OCI-LY3 (cell line): ENCODE data around the gene JARID2.

Source experiments
- H2AFZ ChIP-seq: fragments of 200-600, 300-600 bp; shearing (Covaris generic); 2 replicates; pipeline ENCODE4 v1.6.0; 2014; ENCODE audit warnings: antibody characterized with exemption, low read depth, low read length
- H3K27ac ChIP-seq: fragments of 200-600, 300-600 bp; sonication (generic); 2 replicates; pipeline ENCODE4 v1.5.1; 2014; ENCODE audit warnings: mild to moderate bottlenecking, low read length, moderate library complexity, mixed read lengths
- H3K27me3 ChIP-seq: fragments of 200-600, 300-600 bp; sonication (generic); 2 replicates; pipeline ENCODE4 v1.6.1; 2014; ENCODE audit warnings: low read depth, low read length, mixed read lengths
- H3K36me3 ChIP-seq: fragments of 200-600, 300-600 bp; sonication (generic); replicated peaks from 2 replicates; pipeline ENCODE3; 2014; ENCODE audit warnings: low read depth, low read length, mixed read lengths
- H3K4me1 ChIP-seq: fragments of 300-600, 200-600 bp; sonication (generic); 2 replicates; pipeline ENCODE4 v1.6.1; 2014; ENCODE audit warnings: low read length, mixed read lengths
- H3K4me2 ChIP-seq: fragments of 200-600, 300-600 bp; sonication (generic); 2 replicates; pipeline ENCODE4 v1.6.1; 2014; ENCODE audit warnings: low read length, mixed read lengths
- H3K4me3 ChIP-seq: fragments of 300-600, 200-600 bp; sonication (generic); 2 replicates; pipeline ENCODE4 v1.5.1; 2014; ENCODE audit warnings: antibody characterized with exemption, mild to moderate bottlenecking, low read length, moderate library complexity
- H3K79me2 ChIP-seq: fragments of 300-600, 200-600 bp; shearing (Covaris generic); 2 replicates; pipeline ENCODE4 v1.6.1; 2014; ENCODE audit warnings: mild to moderate bottlenecking, low read length, mixed read lengths
- H3K9ac ChIP-seq: fragments of 300-600, 200-600 bp; shearing (Covaris generic); 2 replicates; pipeline ENCODE4 v1.6.0; 2014; ENCODE audit warnings: mild to moderate bottlenecking, low read length, moderate library complexity
- H3K9me3 ChIP-seq: fragments of 200-600, 300-600 bp; shearing (Covaris generic); 2 replicates; pipeline ENCODE4 v1.6.1; 2014; ENCODE audit warnings: low read length, mixed read lengths; ENCODE audit not compliant: insufficient read depth
- H4K20me1 ChIP-seq: fragments of 200-600, 300-600 bp; sonication (generic); 2 replicates; pipeline ENCODE4 v1.6.1; 2016; ENCODE audit warnings: low read length, mixed read lengths; ENCODE audit not compliant: insufficient read depth
- EZH2phosphoT487 ChIP-seq: fragments of 200-600 bp; shearing (Covaris generic); IDR thresholded peaks from 2 replicates; pipeline ENCODE4 v1.6.1; 2018; ENCODE audit warnings: antibody characterized with exemption, mixed run types, low read depth
- TF ChIP-seq, protein P1 (sequence below): fragments of 200-600, 300-600 bp; sonication (generic); IDR thresholded peaks from 2 replicates; pipeline ENCODE4 v1.5.1; 2014; ENCODE audit warnings: antibody characterized with exemption, low read length, low read depth

JARID2 gene

DNA sequence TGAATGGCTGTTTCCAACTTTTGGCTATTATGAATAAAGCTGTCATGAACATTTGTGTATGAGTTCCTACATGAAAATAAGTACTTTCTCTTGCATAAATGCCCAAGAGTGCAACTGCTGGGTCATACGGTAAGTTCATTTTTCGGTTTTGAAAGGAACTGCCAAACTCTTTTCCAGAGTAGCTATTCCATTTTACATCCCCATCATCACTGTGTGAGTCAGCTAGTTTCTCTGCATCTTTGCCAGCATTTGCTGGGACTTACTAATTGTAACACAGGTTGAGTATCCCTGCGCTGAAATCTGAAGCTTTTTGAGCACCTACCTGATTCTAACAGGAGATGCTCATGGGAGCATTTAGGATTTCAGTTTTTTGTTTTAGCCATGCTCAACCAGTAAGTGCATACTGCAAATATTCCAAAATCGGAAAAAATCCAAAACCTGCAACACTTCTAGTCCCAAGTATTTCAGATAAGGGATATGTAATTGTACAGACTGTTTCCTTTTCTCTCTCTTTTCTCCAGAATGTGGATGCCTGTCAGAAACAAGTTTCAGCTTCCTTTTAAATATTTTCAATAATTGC is 298.5 kb downstream of the JARID2 start:
- H3K4me2 ChIP-seq = no peak overlapping the region
- no peak overlapping the region for H3K27ac ChIP-seq
- no peaks in the 10 kb centered on the region for H3K79me2 ChIP-seq
- TF ChIP-seq, protein P1, sequence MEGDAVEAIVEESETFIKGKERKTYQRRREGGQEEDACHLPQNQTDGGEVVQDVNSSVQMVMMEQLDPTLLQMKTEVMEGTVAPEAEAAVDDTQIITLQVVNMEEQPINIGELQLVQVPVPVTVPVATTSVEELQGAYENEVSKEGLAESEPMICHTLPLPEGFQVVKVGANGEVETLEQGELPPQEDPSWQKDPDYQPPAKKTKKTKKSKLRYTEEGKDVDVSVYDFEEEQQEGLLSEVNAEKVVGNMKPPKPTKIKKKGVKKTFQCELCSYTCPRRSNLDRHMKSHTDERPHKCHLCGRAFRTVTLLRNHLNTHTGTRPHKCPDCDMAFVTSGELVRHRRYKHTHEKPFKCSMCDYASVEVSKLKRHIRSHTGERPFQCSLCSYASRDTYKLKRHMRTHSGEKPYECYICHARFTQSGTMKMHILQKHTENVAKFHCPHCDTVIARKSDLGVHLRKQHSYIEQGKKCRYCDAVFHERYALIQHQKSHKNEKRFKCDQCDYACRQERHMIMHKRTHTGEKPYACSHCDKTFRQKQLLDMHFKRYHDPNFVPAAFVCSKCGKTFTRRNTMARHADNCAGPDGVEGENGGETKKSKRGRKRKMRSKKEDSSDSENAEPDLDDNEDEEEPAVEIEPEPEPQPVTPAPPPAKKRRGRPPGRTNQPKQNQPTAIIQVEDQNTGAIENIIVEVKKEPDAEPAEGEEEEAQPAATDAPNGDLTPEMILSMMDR = no peak
- TF ChIP-seq EZH2phosphoT487 = no peak
- H3K4me1 ChIP-seq = peaks cover 12% of the 10 kb centered on the region
- H3K36me3 ChIP-seq = peaks cover 12% of the 10 kb centered on the region
- H4K20me1 ChIP-seq = no peaks in the 10 kb centered on the region
- H3K9me3 ChIP-seq = peaks cover 6% of the 10 kb centered on the region; the same call in 1 of the 2 replicates
- no peak overlapping the region for H3K4me3 ChIP-seq
- no peak overlapping the region for H2AFZ ChIP-seq
- H3K27me3 ChIP-seq = no peaks in the 10 kb centered on the region
- H3K9ac ChIP-seq = no peak overlapping the region

DNA sequence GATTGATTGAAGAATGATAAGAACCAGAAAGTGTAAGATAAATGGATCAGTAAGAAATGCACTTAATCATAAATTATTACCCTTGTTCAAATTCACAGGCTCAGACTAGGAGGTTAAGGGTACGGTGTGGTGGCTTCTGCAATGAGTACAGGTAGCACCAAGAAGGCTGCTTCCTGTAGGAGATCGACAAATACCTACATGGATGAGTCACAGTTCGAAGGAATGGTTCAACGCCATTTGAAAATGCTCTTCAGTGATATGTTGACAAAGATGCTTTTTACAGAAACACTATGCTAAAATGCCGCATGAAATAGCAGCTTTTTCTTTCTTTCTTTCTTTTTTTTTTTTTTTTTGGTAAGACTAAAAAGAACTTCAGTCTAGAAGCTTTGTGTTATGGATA is 300.7 kb downstream of the JARID2 start:
- Histone ChIP-seq H3K79me2 (no peaks in the 10 kb centered on the region), H3K27me3 (no peaks in the 10 kb centered on the region), H3K36me3 (peaks cover 12% of the 10 kb centered on the region), H3K4me3 (no peak overlapping the region), H4K20me1 (no peaks in the 10 kb centered on the region), H3K9ac (no peak overlapping the region), H3K27ac (no peak overlapping the region), H2AFZ (no peak overlapping the region), H3K4me1 (peaks cover 17% of the 10 kb centered on the region), H3K9me3 (peaks cover 6% of the 10 kb centered on the region; the same call in 1 of the 2 replicates), H3K4me2 (no peak overlapping the region)
- no peak for TF ChIP-seq EZH2phosphoT487
- TF ChIP-seq, protein P1 = no peak

DNA sequence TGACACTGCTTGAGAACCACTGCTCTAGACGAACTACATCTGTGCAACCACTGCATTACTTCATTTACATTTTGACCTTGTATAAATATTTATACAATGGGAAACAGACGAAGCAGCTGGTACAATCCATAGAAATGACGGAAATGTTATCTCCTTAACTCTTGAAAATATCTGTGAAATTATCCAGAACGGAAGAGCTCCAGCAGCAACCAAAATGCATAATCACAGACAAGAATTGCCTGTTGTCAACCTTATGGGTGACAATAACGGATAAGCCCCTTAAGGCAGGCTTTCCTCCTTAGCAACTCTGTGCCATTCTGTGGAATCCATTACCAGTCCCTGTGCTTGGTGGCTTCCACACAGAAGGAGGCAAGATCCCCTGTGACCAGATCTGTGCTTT is 301.5 kb downstream of the JARID2 start:
- Histone ChIP-seq H3K36me3 (peaks cover 12% of the 10 kb centered on the region), H3K27ac (no peak overlapping the region), H3K9me3 (peaks cover 6% of the 10 kb centered on the region; the same call in 1 of the 2 replicates), H4K20me1 (no peaks in the 10 kb centered on the region), H3K79me2 (no peaks in the 10 kb centered on the region), H3K27me3 (no peaks in the 10 kb centered on the region), H2AFZ (no peak overlapping the region), H3K4me3 (no peak overlapping the region), H3K4me1 (peaks cover 17% of the 10 kb centered on the region), H3K9ac (no peak overlapping the region), H3K4me2 (no peak overlapping the region)
- TF ChIP-seq, protein P1 = no peak
- TF ChIP-seq EZH2phosphoT487 = no peak

DNA sequence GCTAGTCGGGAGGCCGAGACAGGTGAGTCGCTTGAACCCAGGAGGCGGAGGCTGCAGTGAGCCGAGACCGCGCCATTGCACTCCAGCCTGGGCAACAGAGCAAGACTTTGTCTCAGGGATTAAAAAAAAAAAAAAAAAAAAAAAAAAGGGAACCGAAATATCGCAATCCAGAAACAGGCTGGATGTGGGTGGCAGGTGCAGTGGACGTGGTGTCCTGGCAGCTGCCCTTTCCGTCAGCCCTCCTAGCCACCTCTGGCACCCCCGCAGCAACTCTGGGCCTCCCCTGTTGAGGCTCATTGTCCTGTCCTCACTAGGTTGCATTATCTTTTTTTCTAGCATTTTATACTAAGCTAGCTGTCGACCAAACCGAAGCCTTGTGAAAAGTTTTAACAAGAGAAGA is 303.5 kb downstream of the JARID2 start:
- Histone ChIP-seq H3K4me2 (no peak overlapping the region), H3K79me2 (no peaks in the 10 kb centered on the region), H3K27me3 (no peaks in the 10 kb centered on the region), H3K4me3 (no peak overlapping the region), H3K9ac (no peak overlapping the region), H3K36me3 (peaks cover 4% of the 10 kb centered on the region), H4K20me1 (no peaks in the 10 kb centered on the region), H3K4me1 (peaks cover 6% of the 10 kb centered on the region), H2AFZ (no peak overlapping the region), H3K27ac (no peak overlapping the region), H3K9me3 (peaks cover under 1% of the 10 kb centered on the region; the same call in 1 of the 2 replicates)
- TF ChIP-seq EZH2phosphoT487 = no peak
